HUES6 (cell line): ENCODE data around the gene CTNND2.

Experiments
- H3K27ac ChIP-seq: 2 replicates; pipeline ENCODE4 v1.7.0; 2013; ENCODE audit warnings: low read depth, mild to moderate bottlenecking, low read length, inconsistent platforms
- H3K27me3 ChIP-seq: 2 replicates; pipeline ENCODE4 v1.6.1; 2013; ENCODE audit warnings: low read length; ENCODE audit not compliant: control insufficient read depth, insufficient read depth
- H3K36me3 ChIP-seq: 2 replicates; pipeline ENCODE4 v1.6.1; 2013; ENCODE audit warnings: low read length; ENCODE audit not compliant: control insufficient read depth, insufficient read depth
- H3K4me1 ChIP-seq: 2 replicates; pipeline ENCODE4 v1.6.1; 2013; ENCODE audit warnings: low read length; ENCODE audit not compliant: control insufficient read depth, insufficient read depth
- H3K4me3 ChIP-seq: 2 replicates; pipeline ENCODE4 v1.5.1; 2013; ENCODE audit warnings: low read depth, low read length
- H3K9ac ChIP-seq: one replicate; pipeline ENCODE4 v1.6.1; 2013; ENCODE audit warnings: mild to moderate bottlenecking, low read length
- H3K9me3 ChIP-seq: 2 replicates; pipeline ENCODE4 v1.6.1; 2013; ENCODE audit warnings: low read depth, low read length; ENCODE audit not compliant: control insufficient read depth, insufficient read depth

The CTNND2 gene

DNA sequence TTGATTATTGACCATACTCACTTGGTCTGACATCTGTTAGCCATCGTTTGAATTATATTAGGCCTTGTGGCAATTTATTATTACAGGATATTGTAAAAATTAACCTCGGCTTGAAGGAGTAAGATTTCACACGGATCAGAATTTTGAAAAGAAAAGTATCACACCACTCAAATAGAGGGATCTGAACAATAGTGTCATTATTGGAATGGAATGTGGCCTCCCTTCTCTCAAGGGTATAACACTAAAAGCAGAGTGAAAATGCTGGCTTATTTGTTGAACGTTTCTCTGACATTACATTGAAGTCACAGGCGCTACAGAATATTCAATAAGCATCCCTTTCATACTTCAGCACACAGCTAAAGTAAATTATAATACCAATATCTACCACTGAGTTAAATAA lies 509.3 kb downstream of the CTNND2 start:
- no peak overlapping the region for H3K4me3 ChIP-seq
- no peaks in the 10 kb centered on the region for H3K36me3 ChIP-seq
- no peaks in the 10 kb centered on the region for H3K9me3 ChIP-seq
- no peaks in the 10 kb centered on the region for H3K4me1 ChIP-seq
- H3K9ac ChIP-seq = no peak overlapping the region
- peaks cover 3% of the 10 kb centered on the region; the same call in 1 of the 2 replicates for H3K27me3 ChIP-seq
- H3K27ac ChIP-seq = no peak overlapping the region

DNA sequence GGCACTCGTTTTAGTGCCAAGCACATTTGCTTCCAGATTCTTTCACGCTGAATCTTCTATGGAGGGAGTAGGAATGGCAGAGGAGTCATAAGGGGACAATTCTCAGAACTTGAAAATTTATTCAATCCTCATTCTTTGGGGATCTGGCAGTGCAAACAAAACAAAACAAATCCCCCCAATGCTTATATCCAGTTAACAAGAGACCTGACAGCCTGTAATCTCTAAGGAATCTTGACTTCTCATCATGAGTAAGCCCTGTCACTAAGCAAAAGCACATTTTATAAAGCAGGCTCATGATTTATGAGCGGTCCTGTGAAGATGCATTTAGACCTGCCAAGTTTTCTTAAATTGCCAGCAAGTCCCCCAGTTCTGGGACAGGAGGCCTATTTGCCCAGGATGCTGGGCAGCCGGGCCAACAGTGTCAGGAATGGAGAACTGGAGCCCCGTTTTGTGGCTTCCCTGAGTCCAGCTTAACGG lies 513.9 kb downstream of the CTNND2 start:
- H3K9ac ChIP-seq = no peak overlapping the region
- H3K4me1 ChIP-seq = peaks cover 11% of the 10 kb centered on the region
- no peaks in the 10 kb centered on the region for H3K36me3 ChIP-seq
- no peak overlapping the region for H3K27ac ChIP-seq
- peaks cover 31% of the 10 kb centered on the region for H3K27me3 ChIP-seq
- H3K4me3 ChIP-seq = no peak overlapping the region
- H3K9me3 ChIP-seq = no peaks in the 10 kb centered on the region

DNA sequence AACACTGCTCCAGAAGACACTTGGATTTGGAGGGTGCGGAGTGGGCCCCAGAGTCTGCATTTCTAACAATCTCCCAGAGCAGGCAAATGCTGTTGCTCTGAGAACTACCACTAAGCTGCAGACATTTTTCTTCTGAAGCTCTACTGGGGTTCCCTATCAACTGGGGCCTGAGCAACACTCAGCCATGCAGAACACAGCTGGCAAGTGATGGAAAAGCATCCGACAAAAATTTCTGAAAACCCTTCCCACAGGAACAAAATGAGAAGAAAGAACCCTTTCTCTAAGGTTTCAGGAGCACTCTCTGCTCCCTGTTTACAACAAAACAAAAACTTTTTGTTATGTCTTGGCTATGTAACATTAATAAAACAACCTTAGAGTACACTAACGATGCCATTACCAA lies 516.9 kb downstream of the CTNND2 start:
- no peaks in the 10 kb centered on the region for H3K9me3 ChIP-seq
- H3K4me3 ChIP-seq = no peak overlapping the region
- H3K27me3 ChIP-seq = peaks cover 59% of the 10 kb centered on the region
- no peak overlapping the region for H3K27ac ChIP-seq
- H3K4me1 ChIP-seq = peaks cover 13% of the 10 kb centered on the region
- no peak overlapping the region for H3K9ac ChIP-seq
- no peaks in the 10 kb centered on the region for H3K36me3 ChIP-seq

DNA sequence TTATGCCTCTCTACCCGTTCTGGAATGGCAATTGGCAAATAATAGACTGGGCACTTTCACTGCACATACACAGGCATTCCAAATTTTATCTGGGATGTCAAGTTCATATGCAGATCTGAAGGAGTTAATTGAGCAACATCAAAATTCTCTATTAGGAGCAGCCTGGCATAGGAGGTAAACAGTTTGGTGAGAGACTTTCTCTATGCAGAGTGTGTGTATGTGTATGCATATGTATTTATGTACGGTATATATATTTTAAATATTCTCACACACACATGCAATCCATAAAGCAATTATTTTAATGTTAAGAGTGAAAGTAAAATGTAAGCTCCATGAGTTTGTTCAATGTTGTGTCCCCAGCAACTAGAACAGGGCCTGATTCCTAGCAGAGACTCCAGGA lies 517.8 kb downstream of the CTNND2 start:
- H3K27ac ChIP-seq = no peak overlapping the region
- peaks cover 13% of the 10 kb centered on the region for H3K4me1 ChIP-seq
- H3K9ac ChIP-seq = no peak overlapping the region
- H3K27me3 ChIP-seq = peaks cover 68% of the 10 kb centered on the region
- H3K36me3 ChIP-seq = no peaks in the 10 kb centered on the region
- peak overlapping the region; percentile 70 for H3K4me3 ChIP-seq
- H3K9me3 ChIP-seq = no peaks in the 10 kb centered on the region

DNA sequence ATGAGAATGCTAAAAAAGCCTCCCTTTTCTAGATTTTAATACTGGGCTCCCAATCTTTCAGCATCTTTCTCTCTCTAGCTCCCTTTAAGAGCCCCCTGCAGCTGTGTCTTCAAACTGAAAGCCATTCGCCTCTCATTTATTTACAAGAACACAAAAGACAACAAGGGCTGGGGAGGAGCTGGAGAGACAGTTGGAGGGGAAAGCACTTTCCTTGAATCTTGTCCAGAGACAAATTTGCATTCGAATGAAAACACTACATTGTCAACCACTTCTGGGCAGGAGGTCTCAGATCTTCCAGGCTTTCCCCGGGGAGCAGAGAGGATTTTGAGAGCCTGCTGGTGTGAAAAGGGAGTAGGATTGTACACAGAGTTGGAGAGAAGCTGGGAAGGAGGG lies 518.3 kb downstream of the CTNND2 start:
- H3K27me3 ChIP-seq = peaks cover 73% of the 10 kb centered on the region
- no peaks in the 10 kb centered on the region for H3K9me3 ChIP-seq
- no peak overlapping the region for H3K27ac ChIP-seq
- H3K4me1 ChIP-seq = peaks cover 13% of the 10 kb centered on the region
- H3K9ac ChIP-seq = no peak overlapping the region
- peak overlapping the region; percentile 70 for H3K4me3 ChIP-seq
- H3K36me3 ChIP-seq = no peaks in the 10 kb centered on the region

DNA sequence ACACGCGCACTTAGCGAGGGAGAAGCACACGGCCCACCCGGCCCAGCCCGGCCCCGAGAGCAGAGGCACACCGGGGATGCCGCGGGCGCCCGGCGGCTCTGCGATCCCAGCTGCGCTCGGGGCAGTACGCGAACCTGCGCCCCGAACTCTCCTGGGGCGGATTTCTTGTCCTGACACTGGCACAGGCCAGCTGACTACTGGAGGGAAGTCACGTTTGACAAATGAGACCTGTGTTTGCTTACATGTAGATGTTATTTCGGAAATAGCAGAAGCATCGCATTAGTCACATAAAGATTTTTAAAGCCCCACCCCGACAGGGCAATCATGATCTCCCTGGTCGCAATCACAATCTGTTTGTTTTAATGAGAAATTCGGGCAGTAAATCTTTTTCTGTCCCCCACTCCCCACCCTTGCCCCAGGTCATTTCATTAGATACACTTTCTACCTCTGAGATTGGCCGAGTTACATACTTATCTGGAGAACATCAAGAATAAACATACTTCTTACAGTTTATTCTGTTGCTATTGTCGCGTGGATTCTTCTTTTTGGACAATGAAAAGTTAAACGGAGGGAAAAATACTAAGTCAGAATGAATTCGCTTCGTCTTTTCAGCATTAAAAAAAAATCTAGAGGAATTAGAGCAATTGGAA lies 518.9 kb downstream of the CTNND2 start:
- no peak overlapping the region for H3K9ac ChIP-seq
- H3K4me3 ChIP-seq = peak overlapping the region; percentile 70
- H3K4me1 ChIP-seq = peaks cover 13% of the 10 kb centered on the region
- H3K27me3 ChIP-seq = peaks cover 77% of the 10 kb centered on the region
- H3K9me3 ChIP-seq = no peaks in the 10 kb centered on the region
- H3K27ac ChIP-seq = no peak overlapping the region
- H3K36me3 ChIP-seq = no peaks in the 10 kb centered on the region

DNA sequence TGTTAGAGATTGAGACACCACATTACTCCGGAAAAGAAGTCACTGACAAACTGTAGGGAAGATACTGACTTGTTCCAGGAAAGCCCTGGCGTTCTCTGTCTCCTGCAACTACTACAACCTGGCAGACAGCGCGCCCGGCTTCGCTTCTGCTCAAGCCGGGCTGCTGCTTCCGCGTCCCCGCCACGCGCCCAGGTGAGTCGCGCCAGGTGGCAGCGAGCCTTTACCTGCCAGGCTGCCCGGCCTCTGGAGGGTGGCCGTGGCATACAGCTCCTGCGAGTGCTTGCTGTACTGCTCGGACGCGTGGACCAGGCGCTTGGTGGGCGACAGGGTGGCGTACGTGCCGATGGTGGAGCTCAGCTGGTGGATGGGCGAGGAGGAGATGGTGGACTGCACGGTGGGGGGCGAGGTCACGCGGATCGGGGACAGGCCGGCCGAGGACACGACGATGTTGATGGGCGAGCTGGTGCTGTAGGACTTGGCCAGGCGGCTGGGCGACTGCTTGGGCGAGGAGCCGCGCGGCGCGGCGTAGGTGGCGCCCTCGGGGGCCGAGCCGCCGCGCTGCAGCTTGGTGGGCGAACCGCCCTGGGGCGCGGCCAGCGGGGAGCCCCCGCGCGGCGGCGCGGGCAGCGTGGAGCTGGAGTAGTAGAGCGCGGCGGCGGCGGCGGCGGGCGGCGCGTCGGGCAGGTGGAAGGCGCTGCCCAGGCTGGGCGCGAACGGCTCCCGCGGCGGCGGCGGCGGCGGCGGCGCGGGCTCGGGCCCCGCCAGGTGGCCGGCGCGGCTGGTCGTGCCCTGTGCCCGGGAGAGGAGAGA lies 519.6 kb downstream of the CTNND2 start:
- no peaks in the 10 kb centered on the region for H3K36me3 ChIP-seq
- peaks cover 13% of the 10 kb centered on the region for H3K4me1 ChIP-seq
- peak overlapping the region; percentile 96 for H3K4me3 ChIP-seq
- H3K9me3 ChIP-seq = no peaks in the 10 kb centered on the region
- H3K9ac ChIP-seq = peak overlapping the region; percentile 56
- H3K27ac ChIP-seq = no peak overlapping the region
- H3K27me3 ChIP-seq = peaks cover 77% of the 10 kb centered on the region

DNA sequence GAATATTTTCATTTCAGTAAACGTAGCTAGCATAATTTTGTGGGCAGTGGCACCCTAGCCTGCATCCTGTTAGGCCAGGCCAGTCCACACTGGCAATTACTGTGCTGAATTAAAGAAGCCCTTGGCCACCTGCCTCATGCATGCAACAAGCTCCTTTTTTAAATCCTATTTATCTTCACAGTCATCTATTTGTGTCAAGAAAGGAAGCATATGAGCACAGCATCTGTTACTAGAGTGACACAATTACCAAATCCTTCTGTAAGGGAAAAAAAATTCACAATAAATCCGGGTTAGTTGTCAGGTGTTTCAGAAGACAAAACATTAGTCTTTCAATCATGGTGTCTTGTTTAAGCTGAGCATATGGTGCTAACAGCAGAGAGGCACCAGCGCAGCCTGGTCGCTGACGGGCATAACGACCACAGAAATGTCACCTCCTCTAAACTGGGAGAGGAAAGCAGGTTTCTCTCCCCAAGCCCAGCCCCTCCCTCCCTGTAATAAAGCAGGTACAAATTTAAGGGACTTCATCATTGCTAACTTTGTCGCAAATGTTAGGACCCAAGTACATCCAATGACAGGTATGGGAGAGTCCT lies 520.6 kb downstream of the CTNND2 start:
- Histone ChIP-seq H3K36me3 (no peaks in the 10 kb centered on the region), H3K9me3 (no peaks in the 10 kb centered on the region), H3K27me3 (peaks cover 77% of the 10 kb centered on the region), H3K4me1 (peaks cover 13% of the 10 kb centered on the region), H3K27ac (no peak overlapping the region), H3K4me3 (no peak overlapping the region), H3K9ac (no peak overlapping the region)

DNA sequence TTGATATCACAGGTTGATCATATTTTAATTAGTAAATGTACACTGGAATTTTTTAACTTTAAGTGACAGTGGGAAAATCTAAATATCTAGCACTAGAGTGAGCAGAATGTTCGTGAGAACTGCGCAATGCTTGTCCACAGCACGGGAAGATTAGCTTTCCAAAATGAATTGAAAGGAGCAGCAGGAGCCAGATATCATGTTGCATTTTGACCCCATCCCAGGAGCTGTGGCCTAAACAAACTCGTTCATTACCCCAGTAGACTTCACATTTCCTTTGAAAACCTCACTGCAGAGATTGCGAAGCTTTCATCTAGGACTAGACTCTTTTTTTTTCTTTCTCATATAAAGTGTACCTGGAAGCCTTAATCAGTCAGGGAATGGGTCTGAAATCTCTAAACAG lies 525.8 kb downstream of the CTNND2 start:
- Histone ChIP-seq H3K4me3 (no peak overlapping the region), H3K27me3 (peaks cover 32% of the 10 kb centered on the region), H3K9ac (no peak overlapping the region), H3K36me3 (no peaks in the 10 kb centered on the region), H3K27ac (no peak overlapping the region), H3K4me1 (peaks cover 14% of the 10 kb centered on the region), H3K9me3 (no peaks in the 10 kb centered on the region)

DNA sequence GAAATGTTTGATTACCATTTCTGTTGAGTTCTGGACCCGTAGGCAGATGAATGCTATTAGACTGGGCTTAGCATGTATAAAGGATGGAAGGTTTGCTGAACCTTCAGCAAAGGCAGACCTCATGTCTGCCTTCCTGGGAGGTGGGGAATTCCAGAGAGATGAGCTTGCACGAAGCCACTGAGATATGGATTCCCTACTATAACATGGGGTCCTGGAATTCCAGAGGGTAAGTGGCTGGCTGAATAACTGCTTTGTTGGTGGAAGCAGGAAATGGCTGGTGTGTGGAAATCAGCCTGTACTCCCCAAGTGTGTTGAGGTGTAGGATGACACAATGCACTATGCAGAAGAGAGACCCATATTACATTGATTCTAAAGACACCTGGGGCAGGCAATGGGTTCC lies 526.4 kb downstream of the CTNND2 start:
- H3K27me3 ChIP-seq = peaks cover 26% of the 10 kb centered on the region
- no peak overlapping the region for H3K9ac ChIP-seq
- no peak overlapping the region for H3K27ac ChIP-seq
- H3K4me1 ChIP-seq = peaks cover 15% of the 10 kb centered on the region
- no peaks in the 10 kb centered on the region for H3K36me3 ChIP-seq
- H3K4me3 ChIP-seq = no peak overlapping the region
- no peaks in the 10 kb centered on the region for H3K9me3 ChIP-seq

DNA sequence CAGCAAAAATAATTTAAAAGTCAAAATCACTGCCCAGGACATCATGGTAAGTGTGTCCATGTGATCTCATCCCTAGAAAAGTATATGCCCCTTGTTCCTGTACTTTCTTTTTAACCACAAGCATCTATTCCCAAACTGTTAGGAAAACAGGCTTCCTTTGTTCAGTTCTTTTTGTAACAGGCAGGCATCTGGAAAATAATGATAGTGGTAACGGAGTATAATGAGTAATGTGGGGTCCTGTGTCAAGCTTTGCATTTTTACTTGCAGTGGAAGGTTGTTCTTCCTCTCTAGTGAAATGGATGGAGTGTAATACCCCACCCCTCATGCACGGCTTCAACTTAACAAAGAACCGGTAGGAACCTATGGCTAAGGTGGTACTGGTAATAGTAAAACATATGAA lies 532.1 kb downstream of the CTNND2 start:
- no peaks in the 10 kb centered on the region for H3K36me3 ChIP-seq

More for the DNA sequence above, 532.1 kb downstream of the CTNND2 start:
- H3K27ac ChIP-seq = no peak overlapping the region
- H3K4me3 ChIP-seq = no peak overlapping the region
- H3K9ac ChIP-seq = no peak overlapping the region
- H3K9me3 ChIP-seq = no peaks in the 10 kb centered on the region
- H3K4me1 ChIP-seq = peaks cover 11% of the 10 kb centered on the region
- H3K27me3 ChIP-seq = no peaks in the 10 kb centered on the region
